ENCODE results near the gene PHF2.

DNA sequence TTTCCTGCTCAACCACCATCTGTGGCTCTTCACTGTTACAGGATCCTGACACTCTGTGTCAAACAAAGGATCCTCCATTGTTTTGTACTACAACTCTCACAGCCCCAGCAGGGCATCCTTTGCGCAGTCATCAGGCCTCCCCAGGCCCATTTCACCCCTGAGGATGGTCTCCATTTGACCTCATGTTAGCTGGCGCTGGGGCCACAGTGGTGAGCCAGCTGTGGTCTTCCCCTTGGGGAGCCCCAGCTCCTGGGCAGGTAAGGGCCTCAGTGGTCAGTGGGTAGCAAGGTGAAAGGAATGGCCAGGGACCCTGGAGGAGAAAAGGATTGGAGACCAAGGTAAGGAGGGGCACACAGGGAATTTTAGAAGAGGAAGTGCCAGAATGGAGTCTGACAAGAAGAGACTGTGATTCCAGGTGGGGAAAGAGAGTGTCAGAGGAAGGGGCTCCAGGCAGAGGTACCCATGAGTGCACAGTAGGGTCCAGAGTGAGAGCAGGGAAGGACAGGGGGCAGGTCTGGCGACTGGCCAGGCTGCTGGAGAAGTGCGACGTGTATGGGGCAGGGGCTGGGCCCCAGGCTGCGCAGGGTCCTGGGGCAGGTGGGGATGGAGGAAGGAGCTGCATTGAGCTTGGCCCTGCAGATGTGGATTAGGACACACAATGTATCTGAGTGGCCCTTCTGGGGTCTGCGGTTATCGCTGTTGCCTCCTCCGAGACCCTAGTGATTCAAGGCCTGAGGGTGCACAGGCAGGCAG, 109.9 kb downstream of the PHF2 start:
- TF ChIP-seq POLR2A (IDR thresholded peaks at IDR 0.05) = no peak
- TF ChIP-seq, protein P1, sequence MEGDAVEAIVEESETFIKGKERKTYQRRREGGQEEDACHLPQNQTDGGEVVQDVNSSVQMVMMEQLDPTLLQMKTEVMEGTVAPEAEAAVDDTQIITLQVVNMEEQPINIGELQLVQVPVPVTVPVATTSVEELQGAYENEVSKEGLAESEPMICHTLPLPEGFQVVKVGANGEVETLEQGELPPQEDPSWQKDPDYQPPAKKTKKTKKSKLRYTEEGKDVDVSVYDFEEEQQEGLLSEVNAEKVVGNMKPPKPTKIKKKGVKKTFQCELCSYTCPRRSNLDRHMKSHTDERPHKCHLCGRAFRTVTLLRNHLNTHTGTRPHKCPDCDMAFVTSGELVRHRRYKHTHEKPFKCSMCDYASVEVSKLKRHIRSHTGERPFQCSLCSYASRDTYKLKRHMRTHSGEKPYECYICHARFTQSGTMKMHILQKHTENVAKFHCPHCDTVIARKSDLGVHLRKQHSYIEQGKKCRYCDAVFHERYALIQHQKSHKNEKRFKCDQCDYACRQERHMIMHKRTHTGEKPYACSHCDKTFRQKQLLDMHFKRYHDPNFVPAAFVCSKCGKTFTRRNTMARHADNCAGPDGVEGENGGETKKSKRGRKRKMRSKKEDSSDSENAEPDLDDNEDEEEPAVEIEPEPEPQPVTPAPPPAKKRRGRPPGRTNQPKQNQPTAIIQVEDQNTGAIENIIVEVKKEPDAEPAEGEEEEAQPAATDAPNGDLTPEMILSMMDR (IDR thresholded peaks at IDR 0.05 in 8 of 11, conservative IDR thresholded peaks at IDR 0.05 in 3 of 11) = no peak
- no peak for TF ChIP-seq POLR2AphosphoS5 (IDR thresholded peaks at IDR 0.05)

Measured in spleen (tissue), 7 donors.